ENCODE results near the gene TRNP1. TPM values are rescaled to one million over a fixed set of nuclear protein-coding genes. Genes with fewer than 3 reads are reported as not detected.

TRNP1 gene
- total RNA-seq, 2 experiments from 2014 or later = 0.19 TPM; not detected in 1

DNA sequence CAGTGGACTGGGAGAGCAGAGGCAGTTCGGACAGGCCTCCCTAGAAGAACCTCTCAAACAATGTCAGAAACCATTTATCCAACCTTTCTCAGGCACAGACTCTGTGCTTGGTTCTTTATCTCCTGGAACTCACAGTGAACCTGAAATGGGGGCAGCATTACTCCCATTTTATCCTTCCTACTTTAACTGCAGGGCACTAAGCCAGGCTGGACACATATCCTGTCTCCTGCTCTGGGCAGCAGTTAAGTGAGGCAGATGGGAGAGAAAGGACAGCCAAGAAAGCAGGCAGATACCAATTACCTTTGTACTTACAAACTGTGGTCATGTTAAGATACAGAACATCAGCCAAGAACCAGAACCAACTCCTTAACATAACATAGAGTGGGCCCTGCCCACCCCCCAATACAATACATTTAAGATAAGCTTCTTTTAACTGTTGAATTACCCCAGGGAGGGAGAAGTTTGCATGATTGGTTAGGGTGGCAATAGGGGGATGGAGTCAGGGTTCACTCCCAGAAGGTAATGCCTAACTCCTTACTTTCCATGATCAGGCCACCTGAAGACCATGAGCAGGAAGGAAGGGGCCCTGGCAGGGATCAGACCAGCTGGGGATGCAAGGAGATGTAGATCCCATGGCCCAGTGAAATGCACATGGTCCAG lies 44.1 kb upstream of the TRNP1 start:
- H2AFZ ChIP-seq (ENCODE audit: low read length) = no peak overlapping the region
- CTCF ChIA-PET (ENCODE audit: unreplicated experiment) = no interaction called here
- H3K4me3 ChIP-seq (ENCODE audit: low read depth, low read length, poor library complexity, severe bottlenecking) = no peak overlapping the region
- H3K9me2 ChIP-seq (ENCODE audit: insufficient read depth, low read length) = no peaks in the 10 kb centered on the region
- TF ChIP-seq, protein P1, sequence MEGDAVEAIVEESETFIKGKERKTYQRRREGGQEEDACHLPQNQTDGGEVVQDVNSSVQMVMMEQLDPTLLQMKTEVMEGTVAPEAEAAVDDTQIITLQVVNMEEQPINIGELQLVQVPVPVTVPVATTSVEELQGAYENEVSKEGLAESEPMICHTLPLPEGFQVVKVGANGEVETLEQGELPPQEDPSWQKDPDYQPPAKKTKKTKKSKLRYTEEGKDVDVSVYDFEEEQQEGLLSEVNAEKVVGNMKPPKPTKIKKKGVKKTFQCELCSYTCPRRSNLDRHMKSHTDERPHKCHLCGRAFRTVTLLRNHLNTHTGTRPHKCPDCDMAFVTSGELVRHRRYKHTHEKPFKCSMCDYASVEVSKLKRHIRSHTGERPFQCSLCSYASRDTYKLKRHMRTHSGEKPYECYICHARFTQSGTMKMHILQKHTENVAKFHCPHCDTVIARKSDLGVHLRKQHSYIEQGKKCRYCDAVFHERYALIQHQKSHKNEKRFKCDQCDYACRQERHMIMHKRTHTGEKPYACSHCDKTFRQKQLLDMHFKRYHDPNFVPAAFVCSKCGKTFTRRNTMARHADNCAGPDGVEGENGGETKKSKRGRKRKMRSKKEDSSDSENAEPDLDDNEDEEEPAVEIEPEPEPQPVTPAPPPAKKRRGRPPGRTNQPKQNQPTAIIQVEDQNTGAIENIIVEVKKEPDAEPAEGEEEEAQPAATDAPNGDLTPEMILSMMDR (conservative IDR thresholded peaks at IDR 0.05; ENCODE audit: low read length) = no peak
- TF ChIP-seq EZH2phosphoT487 (IDR thresholded peaks at IDR 0.05; ENCODE audit: borderline replicate concordance, low read depth, low read length) = no peak
- intact Hi-C loops (cut with micrococcal nuclease; ENCODE audit: unreplicated experiment) = no loop called here
- H3K27ac ChIP-seq (ENCODE audit: low read depth, low read length, poor library complexity, severe bottlenecking) = no peak overlapping the region
- H3K36me3 ChIP-seq (ENCODE audit: insufficient read depth, low read length) = peaks cover 30% of the 10 kb centered on the region
- BruUV-seq (replicated peaks) = no TSS peak
- no peaks in the 10 kb centered on the region for H3K79me2 ChIP-seq (ENCODE audit: insufficient read depth, low read depth, low read length)
- no peak overlapping the region for H3K4me2 ChIP-seq (ENCODE audit: low read length)
- no peak for DNase-seq (ENCODE audit: low spot score)
- POLR2A ChIA-PET = no interaction called here
- H4K20me1 ChIP-seq (ENCODE audit: insufficient read depth, low read length) = no peaks in the 10 kb centered on the region
- H3K9me3 ChIP-seq (ENCODE audit: low read length) = no peaks in the 10 kb centered on the region
- no peaks in the 10 kb centered on the region for H3K4me1 ChIP-seq (ENCODE audit: insufficient read depth, low read length, poor library complexity, severe bottlenecking)

DNA sequence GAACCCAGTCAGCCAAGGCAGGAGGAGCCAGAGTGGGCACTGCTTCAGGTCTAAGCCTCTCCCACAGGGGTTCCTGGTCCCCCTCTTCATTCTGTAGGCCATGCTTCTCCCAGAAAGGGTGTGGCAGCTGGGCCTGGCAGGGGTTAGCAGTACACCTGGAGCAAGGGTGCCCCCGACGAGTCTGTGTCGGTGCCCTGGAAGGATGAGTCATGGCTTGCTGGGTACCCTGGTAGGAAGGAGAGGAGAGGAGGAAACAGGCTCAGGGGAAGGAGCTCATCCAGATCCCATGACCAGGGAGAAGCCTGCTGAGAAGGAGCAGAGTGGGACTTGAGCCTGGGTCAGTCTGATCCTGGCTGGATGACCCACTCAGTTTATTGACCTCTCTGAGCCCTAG lies 43.6 kb upstream of the TRNP1 start:
- no TSS peak for BruUV-seq (replicated peaks)
- Histone ChIP-seq H3K79me2 (ENCODE audit: insufficient read depth, low read depth, low read length) (no peaks in the 10 kb centered on the region), H4K20me1 (ENCODE audit: insufficient read depth, low read length) (no peaks in the 10 kb centered on the region), H3K27ac (ENCODE audit: low read depth, low read length, poor library complexity, severe bottlenecking) (no peak overlapping the region), H3K4me3 (ENCODE audit: low read depth, low read length, poor library complexity, severe bottlenecking) (no peak overlapping the region), H3K9me2 (ENCODE audit: insufficient read depth, low read length) (no peaks in the 10 kb centered on the region), H2AFZ (ENCODE audit: low read length) (no peak overlapping the region), H3K36me3 (ENCODE audit: insufficient read depth, low read length) (peaks cover 25% of the 10 kb centered on the region), H3K4me2 (ENCODE audit: low read length) (no peak overlapping the region), H3K4me1 (ENCODE audit: insufficient read depth, low read length, poor library complexity, severe bottlenecking) (no peaks in the 10 kb centered on the region), H3K9me3 (ENCODE audit: low read length) (no peaks in the 10 kb centered on the region)
- TF ChIP-seq, protein P1 (conservative IDR thresholded peaks at IDR 0.05; ENCODE audit: low read length) = no peak
- no peak for TF ChIP-seq EZH2phosphoT487 (IDR thresholded peaks at IDR 0.05; ENCODE audit: borderline replicate concordance, low read depth, low read length)
- CTCF ChIA-PET (ENCODE audit: unreplicated experiment) = no interaction called here
- DNase-seq (ENCODE audit: low spot score) = no peak
- intact Hi-C loops (cut with micrococcal nuclease; ENCODE audit: unreplicated experiment) = no loop called here
- POLR2A ChIA-PET = no interaction called here

DNA sequence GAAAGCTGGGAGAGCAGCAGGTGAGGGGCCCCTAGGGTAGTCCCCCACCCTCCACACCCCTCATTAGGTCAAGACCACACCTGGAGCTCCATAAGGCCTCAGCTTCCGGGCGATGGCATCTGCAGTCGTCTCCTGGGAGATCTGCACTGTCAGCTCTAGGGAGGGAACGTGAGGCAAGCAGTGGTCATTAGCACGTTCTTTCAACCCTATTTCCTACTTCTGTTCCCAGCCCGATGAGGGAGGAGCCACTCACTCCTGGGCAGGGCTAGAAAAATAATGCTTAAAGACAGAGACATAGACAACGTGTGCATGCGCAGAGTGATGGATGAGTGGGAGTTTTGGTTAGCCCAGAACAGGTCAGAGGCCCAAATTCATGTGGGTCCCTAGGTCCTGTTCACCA lies 42.9 kb upstream of the TRNP1 start:
- Histone ChIP-seq H2AFZ (ENCODE audit: low read length) (no peak overlapping the region), H3K36me3 (ENCODE audit: insufficient read depth, low read length) (peaks cover 18% of the 10 kb centered on the region), H3K4me3 (ENCODE audit: low read depth, low read length, poor library complexity, severe bottlenecking) (no peak overlapping the region), H3K79me2 (ENCODE audit: insufficient read depth, low read depth, low read length) (no peaks in the 10 kb centered on the region), H3K4me2 (ENCODE audit: low read length) (no peak overlapping the region), H3K9me3 (ENCODE audit: low read length) (no peaks in the 10 kb centered on the region), H4K20me1 (ENCODE audit: insufficient read depth, low read length) (no peaks in the 10 kb centered on the region), H3K27ac (ENCODE audit: low read depth, low read length, poor library complexity, severe bottlenecking) (no peak overlapping the region), H3K4me1 (ENCODE audit: insufficient read depth, low read length, poor library complexity, severe bottlenecking) (no peaks in the 10 kb centered on the region), H3K9me2 (ENCODE audit: insufficient read depth, low read length) (no peaks in the 10 kb centered on the region)
- TF ChIP-seq, protein P1 (conservative IDR thresholded peaks at IDR 0.05; ENCODE audit: low read length) = no peak
- no peak for TF ChIP-seq EZH2phosphoT487 (IDR thresholded peaks at IDR 0.05; ENCODE audit: borderline replicate concordance, low read depth, low read length)
- no TSS peak for BruUV-seq (replicated peaks)
- intact Hi-C loops (cut with micrococcal nuclease; ENCODE audit: unreplicated experiment) = no loop called here
- ChIA-PET POLR2A (no interaction called here), CTCF (ENCODE audit: unreplicated experiment) (no interaction called here)
- no peak for DNase-seq (ENCODE audit: low spot score)

All from OCI-LY7 (cell line).